IPS DF 4.7 (cell line): Measurements from ENCODE around the gene TUBGCP6.

Experiments used
- DNase-seq: peaks from one replicate; pipeline ENCODE4 v3.0.0-alpha.2; 2013; ENCODE audit warnings: low spot score; ENCODE audit errors: extremely low read depth

Gene TUBGCP6

GRCh38 chr22:50252082-50253045, 7.5 kb upstream of the TUBGCP6 start:
- DNase-seq, result no peak

DNA sequence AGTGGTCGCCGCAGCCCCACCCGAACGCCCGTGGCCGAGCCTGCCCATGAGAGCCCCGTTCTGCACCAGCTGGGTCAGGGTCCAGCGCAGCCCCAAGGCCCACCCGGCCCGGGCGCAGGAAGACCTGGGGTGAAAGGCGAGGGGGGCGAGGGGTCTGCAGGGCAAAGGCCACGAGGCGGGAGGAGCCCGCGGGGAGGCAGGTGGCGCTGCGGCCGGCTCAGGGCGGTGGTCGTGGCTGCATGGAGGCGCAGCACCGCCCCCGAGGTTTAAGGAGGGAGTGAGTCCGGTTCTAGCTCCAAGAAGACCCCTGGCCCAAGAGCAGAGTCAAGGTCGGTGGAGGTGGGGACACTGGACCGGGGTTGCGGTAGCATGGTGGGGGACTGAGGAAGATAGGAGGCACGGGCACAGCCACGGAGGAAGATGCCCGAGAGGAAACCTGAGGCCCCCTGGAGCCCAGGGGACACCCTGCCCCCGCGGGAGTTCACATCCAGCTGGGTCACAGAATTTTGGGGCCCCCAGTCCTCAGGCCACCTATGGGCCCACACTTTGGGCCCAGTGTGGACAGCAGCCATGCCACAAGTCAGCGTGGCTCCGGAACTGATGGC, 6.8 kb upstream of the TUBGCP6 start:
- DNase-seq, result no peak

- DNase-seq, result no peak
These were observed 6.0 kb upstream of the TUBGCP6 start, which contains the start of gene HDAC10 for GRCh38 chr22:50250555-50251476. Gene HDAC10 (minus strand): TSS chr22:50251265. CDS start chr22:50251032, 233 bp downstream.

DNA sequence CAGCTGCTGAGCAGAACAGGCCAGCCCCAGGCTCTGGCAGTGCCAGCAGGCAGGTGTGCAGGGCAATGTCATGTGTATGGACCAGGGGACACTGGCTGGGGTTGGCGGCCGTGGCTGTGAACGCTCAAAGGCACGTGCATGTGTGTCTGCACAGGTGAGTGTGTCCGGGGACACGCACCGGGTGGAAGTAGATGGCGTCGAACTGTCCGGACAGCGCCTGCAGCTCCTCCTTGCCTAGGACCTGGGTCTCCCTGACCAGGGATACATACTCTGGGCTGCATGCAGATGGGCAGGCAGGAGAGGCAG, 5.4 kb upstream of the TUBGCP6 start:
- no peak for DNase-seq

GRCh38 chr22:50249341-50250248, 4.8 kb upstream of the TUBGCP6 start:
- no peak for DNase-seq

GRCh38 chr22:50248196-50249081, 3.6 kb upstream of the TUBGCP6 start:
- DNase-seq, result no peak

DNA sequence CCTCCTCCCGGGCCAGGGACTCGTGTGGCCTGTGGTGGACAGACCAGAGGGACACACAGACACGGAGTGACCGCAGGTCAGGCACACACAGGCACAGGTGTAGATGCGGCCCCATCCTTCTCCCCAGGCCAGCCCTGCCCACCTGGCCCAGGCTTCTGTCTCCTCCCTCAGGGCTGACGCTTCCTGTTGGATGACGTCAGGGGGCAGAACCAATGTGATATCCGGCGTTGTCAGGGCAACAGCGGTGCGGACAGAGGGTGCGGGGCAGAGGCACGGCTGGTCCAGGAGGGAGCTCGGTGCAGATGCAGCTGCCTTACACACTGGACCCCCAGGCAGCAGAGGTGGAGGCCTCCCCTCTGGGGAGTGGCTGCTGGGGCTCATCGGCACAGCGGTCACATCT, 2.9 kb upstream of the TUBGCP6 start:
- DNase-seq, result no peak

GRCh38 chr22:50246242-50247175, 1.7 kb upstream of the TUBGCP6 start:
- DNase-seq, result no peak

- DNase-seq, result no peak
These were observed 620 bp upstream of the TUBGCP6 start for GRCh38 chr22:50245214-50246072.

DNA sequence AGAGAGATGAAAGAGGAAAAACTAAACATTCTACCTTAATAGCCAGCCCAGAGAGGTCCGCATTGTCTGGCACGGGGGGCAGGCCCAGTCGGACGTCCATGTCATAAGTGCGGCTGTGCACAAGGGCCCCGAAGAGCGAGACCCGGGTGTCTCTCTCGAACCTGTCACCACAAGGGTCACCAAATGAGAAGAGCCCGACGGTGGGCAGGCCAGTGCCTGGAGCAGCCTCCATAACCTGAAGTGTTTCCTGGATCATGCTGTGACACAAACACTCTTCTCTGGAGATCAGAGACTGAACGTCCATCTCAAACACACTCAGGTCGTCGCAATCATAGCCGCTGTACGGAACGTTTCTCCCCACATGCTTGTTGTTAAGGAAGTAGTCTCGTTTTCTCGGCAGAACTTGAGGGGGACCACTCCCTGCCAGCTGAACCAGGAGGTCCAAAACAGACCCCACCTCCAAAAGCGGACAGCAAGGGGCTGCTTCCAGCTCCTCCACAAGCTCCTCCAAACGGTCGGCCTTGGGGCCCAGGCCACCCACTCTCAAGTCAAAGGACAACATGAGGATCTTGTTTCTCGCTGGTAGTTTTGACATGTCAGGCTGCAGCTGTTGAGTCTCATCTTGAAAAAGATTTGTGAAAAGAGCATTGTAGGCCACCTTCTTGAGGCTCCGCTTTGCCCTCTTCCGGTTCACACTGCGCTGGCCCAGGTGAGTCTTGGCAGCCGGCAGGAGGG, 971 bp downstream of the TUBGCP6 start:
- no peak for DNase-seq

DNA sequence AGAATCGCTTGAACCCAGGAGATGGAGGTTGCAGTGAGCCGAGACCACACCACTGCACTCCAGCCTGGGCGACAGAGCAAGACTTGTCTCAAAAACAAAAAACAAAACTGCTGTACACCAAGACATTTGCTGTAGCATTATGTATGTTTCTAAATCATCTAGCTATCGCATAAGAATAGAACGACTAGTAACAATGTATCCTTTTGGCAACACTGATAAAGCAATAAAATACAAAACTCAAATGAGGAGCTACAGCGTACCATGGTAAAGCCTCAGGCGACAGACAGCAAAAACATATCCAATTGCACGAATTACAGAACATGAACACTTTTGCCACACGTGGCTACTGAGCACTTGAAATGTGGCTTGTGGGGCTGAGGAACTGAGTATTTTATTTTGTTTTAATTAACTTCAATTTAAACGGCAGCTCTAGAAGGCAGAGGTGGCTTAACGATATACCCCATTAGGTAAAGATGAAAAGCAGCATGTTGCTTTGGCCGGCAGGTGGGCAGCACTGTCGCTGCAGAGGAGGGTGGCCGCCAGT, 2.3 kb downstream of the TUBGCP6 start:
- no peak for DNase-seq

GRCh38 chr22:50238755-50239154, 6.1 kb downstream of the TUBGCP6 start:
- no peak for DNase-seq

DNA sequence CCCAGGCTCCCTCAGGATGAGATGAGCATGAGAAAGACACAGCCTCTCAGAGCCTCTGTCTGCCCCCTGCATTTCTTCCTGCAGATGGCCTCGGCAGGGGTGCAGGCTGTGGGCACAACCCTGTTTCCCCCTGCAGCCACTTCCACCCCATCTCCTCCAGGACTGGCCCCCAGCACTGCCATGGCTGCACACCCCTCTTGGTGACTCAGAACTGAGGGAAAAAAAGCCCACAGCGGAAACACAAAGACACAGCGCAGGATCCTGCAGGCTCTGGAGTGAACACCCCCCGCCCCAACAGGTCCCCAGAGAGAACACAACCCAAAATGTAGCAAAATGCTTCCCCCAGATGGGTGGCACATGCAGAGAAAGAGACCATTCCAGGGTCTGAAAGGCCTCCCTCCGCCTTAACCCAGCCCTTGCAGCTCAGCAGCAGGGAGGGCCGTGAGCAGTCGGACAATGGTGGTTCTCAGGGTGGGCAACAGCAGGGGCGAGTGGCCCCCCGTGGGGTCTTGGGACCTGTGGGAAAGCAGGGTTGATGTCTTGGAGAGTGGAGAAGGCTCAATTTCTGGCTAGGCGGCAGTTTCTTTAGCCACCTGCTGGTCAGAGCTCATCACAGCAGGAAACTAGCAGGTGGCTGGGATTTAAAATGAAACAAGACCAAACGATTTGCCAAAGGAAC, 8.0 kb downstream of the TUBGCP6 start:
- DNase-seq, result no peak

- DNase-seq, result no peak
These were observed 11.6 kb downstream of the TUBGCP6 start for GRCh38 chr22:50233223-50233622.

GRCh38 chr22:50232481-50233151, 12.2 kb downstream of the TUBGCP6 start:
- no peak for DNase-seq

- no peak for DNase-seq
These were observed 15.5 kb downstream of the TUBGCP6 start for GRCh38 chr22:50229370-50229769.
